Activated CD4-positive, alpha-beta T cell treated with anti-CD3 and anti-CD28 coated beads, Interleukin-2, amount 50 U/mL, for 48 hours (primary cell): Measurements from ENCODE around the gene DPYD.

Source experiments
- DNase-seq, 2 experiments: peaks; one replicate each; pipeline ENCODE4 v3.0.0-alpha.2; 2020

The DPYD gene

GRCh38 chr1:97781762-97782337, 139.0 kb downstream of the DPYD start:
- DNase-seq, result no peak

- no peak for DNase-seq
Measured at GRCh38 chr1:97780884-97781283, 139.9 kb downstream of the DPYD start.

- DNase-seq, result no peak
Measured at GRCh38 chr1:97778718-97779117, 142.1 kb downstream of the DPYD start.

- DNase-seq, result no peak
Measured at GRCh38 chr1:97770376-97770775, 150.5 kb downstream of the DPYD start.

GRCh38 chr1:97767381-97767780, 153.5 kb downstream of the DPYD start:
- no peak for DNase-seq

GRCh38 chr1:97764991-97765390, 155.8 kb downstream of the DPYD start:
- no peak for DNase-seq

- DNase-seq, result no peak
Measured at GRCh38 chr1:97761637-97762036, 159.2 kb downstream of the DPYD start.

GRCh38 chr1:97759078-97759477, 161.8 kb downstream of the DPYD start:
- DNase-seq, result no peak

GRCh38 chr1:97758541-97759057, 162.2 kb downstream of the DPYD start:
- DNase-seq, result no peak

GRCh38 chr1:97745912-97746311, 174.9 kb downstream of the DPYD start:
- no peak for DNase-seq

- DNase-seq, result no peak
Measured at GRCh38 chr1:97744977-97745376, 175.9 kb downstream of the DPYD start.

GRCh38 chr1:97743129-97743528, 177.7 kb downstream of the DPYD start:
- no peak for DNase-seq

- no peak for DNase-seq
Measured at GRCh38 chr1:97740891-97741290, 179.9 kb downstream of the DPYD start.

- DNase-seq, result no peak
Measured at GRCh38 chr1:97739596-97740103, 181.2 kb downstream of the DPYD start.

- no peak for DNase-seq
Measured at GRCh38 chr1:97738270-97738669, 182.6 kb downstream of the DPYD start.

GRCh38 chr1:97730271-97730670, 190.6 kb downstream of the DPYD start:
- no peak for DNase-seq

- no peak for DNase-seq
Measured at GRCh38 chr1:97728436-97728835, 192.4 kb downstream of the DPYD start.

GRCh38 chr1:97727029-97727428, 193.8 kb downstream of the DPYD start:
- no peak for DNase-seq

- no peak for DNase-seq
Measured at GRCh38 chr1:97726386-97726785, 194.4 kb downstream of the DPYD start.

GRCh38 chr1:97721221-97721620, 199.6 kb downstream of the DPYD start:
- DNase-seq, result no peak

- DNase-seq, result no peak
Measured at GRCh38 chr1:97712980-97713379, 207.9 kb downstream of the DPYD start.

- no peak for DNase-seq
Measured at GRCh38 chr1:97711858-97712257, 209.0 kb downstream of the DPYD start.

- no peak for DNase-seq
Measured at GRCh38 chr1:97693601-97694000, 227.2 kb downstream of the DPYD start.

- DNase-seq, result no peak
Measured at GRCh38 chr1:97691325-97691724, 229.5 kb downstream of the DPYD start.

GRCh38 chr1:97685360-97685759, 235.5 kb downstream of the DPYD start:
- no peak for DNase-seq
